H1 (cell line): ENCODE results near the gene PLIN4. TPM values are rescaled to one million over a fixed set of nuclear protein-coding genes. Genes with fewer than 3 reads are reported as not detected.

ENCODE experiments used
- CTCF ChIA-PET: fragments of 300-600 bp; sonication (Branson Sonifier 250); formaldehyde crosslinking; loops from one replicate; lab custom pipeline; 2021; ENCODE audit not compliant: partially characterized antibody; lab: Charles Lee
- POLR2A ChIA-PET: fragments of 300-600 bp; sonication (Branson Sonifier 250); formaldehyde crosslinking; loops from one replicate; lab custom pipeline; 2021; ENCODE audit warnings: inconsistent platforms; ENCODE audit not compliant: partially characterized antibody; lab: Charles Lee
- DNase-seq, 2 experiments: peaks; one replicate each; pipeline versions ENCODE4 v3.0.0 to v3.0.0-alpha.2; 2010 to 2022; ENCODE audit warnings: low spot score in 2 of 2, low read depth in 1 of 2, mixed read lengths in 1 of 2
- FAIRE-seq: peaks from 2 replicates; lab custom pipeline; 2011; peaks lifted over from hg19 to GRCh38; lab: Jason Lieb, UNC
- H2AFZ ChIP-seq: 2 replicates; pipeline ENCODE4 v1.8.1; 2012; ENCODE audit warnings: low read length, inconsistent platforms
- H2AK5ac ChIP-seq: 2 replicates; pipeline ENCODE4 v1.6.1; 2013; ENCODE audit warnings: low read depth, low read length
- H2BK120ac ChIP-seq: replicated peaks from 2 replicates; pipeline ENCODE3; 2013; ENCODE audit warnings: low read depth, low read length, inconsistent platforms
- H2BK12ac ChIP-seq: 2 replicates; pipeline ENCODE4 v1.6.1; 2013; ENCODE audit warnings: low read depth, low read length
- H2BK15ac ChIP-seq: 2 replicates; pipeline ENCODE4 v1.6.1; 2013; ENCODE audit warnings: low read length
- H2BK20ac ChIP-seq: 2 replicates; pipeline ENCODE4 v1.6.1; 2013; ENCODE audit warnings: low read length
- H2BK5ac ChIP-seq: 2 replicates; pipeline ENCODE4 v1.6.1; 2013; ENCODE audit warnings: low read depth, low read length
- H3K14ac ChIP-seq: 2 replicates; pipeline ENCODE4 v1.6.1; 2013; ENCODE audit warnings: inconsistent platforms; ENCODE audit not compliant: insufficient read length
- H3K18ac ChIP-seq: 2 replicates; pipeline ENCODE4 v1.6.1; 2013; ENCODE audit warnings: low read length; ENCODE audit errors: extremely low read depth
- H3K23ac ChIP-seq: 2 replicates; pipeline ENCODE4 v1.6.1; 2013; ENCODE audit warnings: inconsistent platforms; ENCODE audit not compliant: insufficient read length
- H3K23me2 ChIP-seq: 2 replicates; pipeline ENCODE4 v1.6.1; 2013; ENCODE audit warnings: low read depth, low read length
- H3K27ac ChIP-seq: 2 replicates; pipeline ENCODE4 v1.6.1; 2011; ENCODE audit warnings: low read depth, low read length, inconsistent platforms
- H3K27me3 ChIP-seq, 4 experiments: replicated peaks in 1 of 4; 1 replicate in 1 of 4; 2 replicates in 3 of 4; pipeline versions ENCODE4 v1.6.1 to v1.8.1; 2011 to 2013; ENCODE audit warnings: low read length in 3 of 4, mild to moderate bottlenecking in 3 of 4, inconsistent platforms in 2 of 4, mixed read lengths in 2 of 4, moderate library complexity in 1 of 4; ENCODE audit not compliant: control insufficient read depth in 3 of 4, insufficient read depth in 3 of 4; ENCODE audit errors: extremely low read depth in 1 of 4
- H3K36me3 ChIP-seq, 4 experiments: 2 replicates each; pipeline versions ENCODE4 v1.6.1 to v1.8.1; 2011 to 2013; ENCODE audit warnings: mild to moderate bottlenecking in 4 of 4, low read length in 3 of 4, moderate library complexity in 2 of 4, control low read depth in 1 of 4, inconsistent platforms in 1 of 4; ENCODE audit not compliant: insufficient read depth in 4 of 4, control insufficient read depth in 2 of 4
- H3K4ac ChIP-seq: replicated peaks from 2 replicates; pipeline ENCODE3; 2013; ENCODE audit warnings: low read length, low read depth, mixed read lengths, inconsistent platforms; ENCODE audit not compliant: insufficient read length
- H3K4me1 ChIP-seq, 4 experiments: replicated peaks in 1 of 4; 1 replicate in 1 of 4; 2 replicates in 3 of 4; pipeline versions ENCODE4 v1.6.1 to v1.8.1; 2011 to 2013; ENCODE audit warnings: low read length in 3 of 4, inconsistent platforms in 2 of 4, mixed read lengths in 1 of 4; ENCODE audit not compliant: insufficient read depth in 4 of 4, control insufficient read depth in 3 of 4
- H3K4me2 ChIP-seq, 2 experiments: 2 replicates each; pipeline versions ENCODE4 v1.6.1 to v1.8.1; 2011 to 2013; ENCODE audit warnings: low read depth in 2 of 2, low read length in 2 of 2, control low read depth in 1 of 2, inconsistent platforms in 1 of 2, mild to moderate bottlenecking in 1 of 2; ENCODE audit not compliant: insufficient read depth in 1 of 2
- H3K4me3 ChIP-seq, 4 experiments: fragments of 200-600, 300-600 bp in 1 of 4; sonication (generic), shearing (Covaris generic), sonication (Bioruptor Twin) in 1 of 4; 2 replicates each; pipeline versions ENCODE4 v1.5.1 to v1.8.1; 2011 to 2016; ENCODE audit warnings: low read length in 4 of 4, low read depth in 3 of 4, control low read depth in 2 of 4, inconsistent platforms in 2 of 4, mild to moderate bottlenecking in 2 of 4, mixed read lengths in 1 of 4, moderate library complexity in 1 of 4; ENCODE audit not compliant: insufficient read depth in 2 of 4; ENCODE audit errors: extremely low read depth in 1 of 4
- H3K56ac ChIP-seq: replicated peaks from 2 replicates; pipeline ENCODE3; 2013; ENCODE audit warnings: low read depth, mild to moderate bottlenecking, mixed read lengths, low read length, inconsistent platforms; ENCODE audit not compliant: insufficient read length
- H3K79me1 ChIP-seq: 2 replicates; pipeline ENCODE4 v1.6.1; 2013; ENCODE audit warnings: low read depth, low read length, control low read depth
- H3K79me2 ChIP-seq, 2 experiments: 2 replicates each; pipeline versions ENCODE4 v1.6.1 to v1.8.1; 2012 to 2013; ENCODE audit warnings: low read length in 2 of 2, mild to moderate bottlenecking in 2 of 2, inconsistent platforms in 1 of 2; ENCODE audit not compliant: insufficient read depth in 2 of 2, control insufficient read depth in 1 of 2
- H3K9ac ChIP-seq, 4 experiments: replicated peaks in 1 of 4; 1 replicate in 1 of 4; 2 replicates in 3 of 4; pipeline versions ENCODE4 v1.6.1 to v1.8.1; 2011 to 2013; ENCODE audit warnings: low read depth in 3 of 4, low read length in 3 of 4, control low read depth in 2 of 4, mild to moderate bottlenecking in 2 of 4, moderate library complexity in 2 of 4, inconsistent platforms in 1 of 4; ENCODE audit errors: extremely low read depth in 1 of 4
- H3K9me3 ChIP-seq, 2 experiments: 2 replicates each; pipeline versions ENCODE4 v1.6.1 to v1.8.1; 2012 to 2013; ENCODE audit warnings: mild to moderate bottlenecking in 2 of 2, moderate library complexity in 2 of 2, control low read depth in 1 of 2, inconsistent platforms in 1 of 2, low read depth in 1 of 2, low read length in 1 of 2, mixed read lengths in 1 of 2; ENCODE audit not compliant: insufficient read depth in 2 of 2
- H4K20me1 ChIP-seq, 2 experiments: replicated peaks in 1 of 2; 2 replicates each; pipeline versions ENCODE3 to v1.8.1; 2011 to 2013; ENCODE audit warnings: inconsistent platforms in 2 of 2, low read length in 2 of 2, mild to moderate bottlenecking in 1 of 2; ENCODE audit not compliant: insufficient read depth in 2 of 2, control insufficient read depth in 1 of 2
- H4K5ac ChIP-seq: 2 replicates; pipeline ENCODE4 v1.6.1; 2013; ENCODE audit warnings: low read length, low read depth, mixed read lengths, inconsistent platforms; ENCODE audit not compliant: insufficient read length
- H4K8ac ChIP-seq: 2 replicates; pipeline ENCODE4 v1.8.0; 2013; ENCODE audit warnings: mild to moderate bottlenecking, moderate library complexity, low read length, inconsistent platforms; ENCODE audit not compliant: insufficient read depth; ENCODE audit errors: extremely low read depth
- H4K91ac ChIP-seq: replicated peaks from 2 replicates; pipeline ENCODE3; 2013; ENCODE audit warnings: low read length, mixed read lengths, inconsistent platforms; ENCODE audit not compliant: insufficient read length
- ASH2L ChIP-seq: fragments of 200-600, 300-600 bp; sonication (generic); IDR thresholded peaks from one replicate; pipeline ENCODE4 v1.7.1; 2017; ENCODE audit warnings: low read length
- EZH2 ChIP-seq: fragments of 200-600 bp; sonication (generic); IDR thresholded peaks from 2 replicates; pipeline ENCODE4 v1.7.1; 2012; ENCODE audit warnings: low read depth, mild to moderate bottlenecking, moderate library complexity, low read length, inconsistent platforms; ENCODE audit not compliant: severe bottlenecking
- KDM1A ChIP-seq: fragments of 200-600, 300-600 bp; sonication (generic); IDR thresholded peaks from 2 replicates; pipeline ENCODE4 v1.7.1; 2016; ENCODE audit warnings: mild to moderate bottlenecking, low read length, borderline replicate concordance
- KDM4A ChIP-seq: IDR thresholded peaks from one replicate; pipeline ENCODE4 v1.7.1; 2012; ENCODE audit warnings: low read depth, mild to moderate bottlenecking, moderate library complexity, low read length, inconsistent platforms; ENCODE audit not compliant: severe bottlenecking
- MAFK ChIP-seq: IDR thresholded peaks from 2 replicates; pipeline ENCODE4 v1.6.1; 2012; ENCODE audit warnings: low read depth, mild to moderate bottlenecking, improper control_type of control experiment, low read length
- NANOG ChIP-seq: IDR thresholded peaks from 2 replicates; pipeline ENCODE4 v1.6.1; 2011; ENCODE audit warnings: low read length, low read depth, mild to moderate bottlenecking, inconsistent platforms; ENCODE audit not compliant: insufficient read depth, poor library complexity, severe bottlenecking
- NRF1 ChIP-seq: IDR thresholded peaks from 2 replicates; pipeline ENCODE4 v1.6.1; 2011; ENCODE audit warnings: mild to moderate bottlenecking, low read depth, low read length, improper control_type of control experiment
- RXRA ChIP-seq: IDR thresholded peaks from 2 replicates; pipeline ENCODE4 v1.6.1; 2011; ENCODE audit warnings: low read depth, mild to moderate bottlenecking, low read length, moderate library complexity; ENCODE audit not compliant: insufficient read depth
- SIN3A ChIP-seq, 2 experiments: IDR thresholded peaks in 1 of 2; conservative IDR thresholded peaks in 1 of 2; 2 replicates each; pipeline ENCODE4 v1.6.1; 2011 to 2012; ENCODE audit warnings: low read length in 2 of 2, improper control_type of control experiment in 1 of 2, low read depth in 1 of 2, mild to moderate bottlenecking in 1 of 2
- SP4 ChIP-seq: IDR thresholded peaks from 2 replicates; pipeline ENCODE4 v1.6.1; 2012; ENCODE audit warnings: low read length, inconsistent platforms
- TAF7 ChIP-seq: optimal IDR thresholded peaks from 2 replicates; pipeline ENCODE3; 2011; ENCODE audit warnings: low read depth, mild to moderate bottlenecking, inconsistent platforms, low read length, moderate library complexity, borderline replicate concordance
- TCF12 ChIP-seq: IDR thresholded peaks from 2 replicates; pipeline ENCODE4 v1.6.1; 2011; ENCODE audit warnings: low read depth, mild to moderate bottlenecking, low read length
- USF2 ChIP-seq: IDR thresholded peaks from 2 replicates; pipeline ENCODE4 v1.6.1; 2011; ENCODE audit warnings: low read length, improper control_type of control experiment
- WGBS, 2 experiments: shearing (Covaris generic) in 1 of 2; methylation state at CpG; one replicate each; pipeline versions ENCODE4 v1.1.6 to v1.1.7; 2013 to 2015; ENCODE audit warnings: low lambda C conversion rate in 2 of 2, mixed read lengths in 2 of 2, inconsistent platforms in 1 of 2, low coverage in 1 of 2, missing lambda C conversion rate in 1 of 2; ENCODE audit not compliant: insufficient replicate concordance in 2 of 2, insufficient coverage in 1 of 2, insufficient read length in 1 of 2; ENCODE audit errors: extremely low coverage in 1 of 2, missing lambda C conversion rate in 1 of 2; 5-methylcytosine and 5-hydroxymethylcytosine counted together
- polyA plus RNA-seq, 7 experiments: library from polyadenylated mRNA; depleted of rRNA in 3 of 7; stranded (reverse) in 5 of 7; unstranded in 2 of 7; fragments of >200 nt in 5 of 7; fragments of 200-250 nt in 2 of 7; gene quantifications; 1 replicate in 5 of 7; 2 replicates in 1 of 7; 4 replicates in 1 of 7; pipeline versions ENCODE4 v1.2.1 to v1.2.3, GENCODE V29; 2011 to 2013; ENCODE audit warnings: missing spikeins in 2 of 7, mixed read lengths in 2 of 7
- total RNA-seq: library from RNA; stranded (reverse); fragmentation: NEBNext Ultra II Directional; extraction: Animal tissue kit (Norgen Biotek cat#: 25700); gene quantifications from 2 replicates; pipeline ENCODE4 v1.2.1, GENCODE V29; 2021

Gene PLIN4
- total and polyA plus RNA-seq, 2 of the 8 experiments (the other 6 are each of a cell fraction or from before 2014, with no cell fraction given): 0.35 to 0.45 TPM

- ChIA-PET POLR2A (interaction anchor here (0.8 to 1.3 kb wide), 4 partner anchors 9 to 19 kb away, joined by 3 to 4 read pairs (median 4); no protein-coding TSS in a partner anchor), CTCF (no interaction called here)
- no peak overlapping the region for H2BK120ac ChIP-seq
- H2AFZ ChIP-seq: no peak overlapping the region
- H4K5ac ChIP-seq: no peak overlapping the region
- FAIRE-seq (no peak), DNase-seq (no peak)
- no peak overlapping the region for H3K27ac ChIP-seq
- no peak overlapping the region for H3K4me3 ChIP-seq
- no peaks in the 10 kb centered on the region for H3K79me1 ChIP-seq
- no peak overlapping the region for H2BK5ac ChIP-seq
- no peak overlapping the region for H4K8ac ChIP-seq
- H2BK20ac ChIP-seq: no peak overlapping the region
- no peak overlapping the region for H3K4ac ChIP-seq
- H3K4me1 ChIP-seq: peaks cover 0 to 3% (median 1%) of the 10 kb centered on the region in 4 experiments; a peak in 4 of 7 replicates
- no peak overlapping the region for H2AK5ac ChIP-seq
- H2BK12ac ChIP-seq: no peak overlapping the region
- no peaks in the 10 kb centered on the region for H4K20me1 ChIP-seq
- H3K27me3 ChIP-seq: no peaks in the 10 kb centered on the region
- H3K18ac ChIP-seq: no peak overlapping the region
- no peak overlapping the region for H2BK15ac ChIP-seq
- 90% methylated on average over 3 of the region's 3 CpGs; no CpG with 5 or more reads in 1 of the 2 experiments for WGBS, 2 experiments
- no peak overlapping the region for H3K14ac ChIP-seq
- peaks cover 3 to 4% of the 10 kb centered on the region in 2 experiments; a peak in 3 of 4 replicates for H3K79me2 ChIP-seq
- no peak overlapping the region for H3K56ac ChIP-seq
- no peaks in the 10 kb centered on the region for H3K36me3 ChIP-seq
- H3K9ac ChIP-seq: no peak overlapping the region
- no peak overlapping the region for H3K4me2 ChIP-seq
- H3K23me2 ChIP-seq: peaks cover 8% of the 10 kb centered on the region; the same call in 1 of the 2 replicates
- H3K23ac ChIP-seq: no peak overlapping the region
- H4K91ac ChIP-seq: no peak overlapping the region
- H3K9me3 ChIP-seq: no peaks in the 10 kb centered on the region
- no peak for TF ChIP-seq ASH2L
- no peak for TF ChIP-seq SP4
- no peak for TF ChIP-seq NANOG
- TF ChIP-seq EZH2: no peak
- no peak for TF ChIP-seq KDM1A
- no peak for TF ChIP-seq MAFK
- no peak for TF ChIP-seq NRF1
- TF ChIP-seq SIN3A (conservative IDR thresholded peaks at IDR 0.05 in 1 of 2, IDR thresholded peaks at IDR 0.05 in 1 of 2; ENCODE audit: low read depth in 1 of 2, low read length in 2 of 2): no peak
- TF ChIP-seq USF2: no peak
- no peak for TF ChIP-seq KDM4A
- no peak for TF ChIP-seq TAF7
- no peak for TF ChIP-seq TCF12
- TF ChIP-seq RXRA: no peak
These were observed 50.5 kb downstream of the PLIN4 start for GRCh38 chr19:4467835-4468234.
